WTC11 (cell line): Measurements from ENCODE around the gene TOX2. TPM values are rescaled to one million over a fixed set of nuclear protein-coding genes. Genes with fewer than 3 reads are reported as not detected.

ENCODE experiments used
- ATAC-seq: fragments of 200-7000 bp; cut with Tn5 transposase; 2 replicates; pipeline ENCODE4 v1.10.0; 2021; ENCODE audit warnings: mild to moderate bottlenecking, moderate library complexity
- CTCF ChIA-PET: fragments of 300-600 bp; sonication (Branson Sonifier 250); formaldehyde crosslinking; loops from one replicate; lab custom pipeline; 2021; ENCODE audit warnings: antibody characterized with exemption; lab: Charles Lee
- POLR2A ChIA-PET: fragments of 350-600 bp; sonication (Branson Sonifier 250); formaldehyde crosslinking; loops from one replicate; lab custom pipeline; 2021; ENCODE audit warnings: antibody characterized with exemption; lab: Charles Lee
- DNase-seq: peaks from one replicate; pipeline ENCODE4 v3.0.0; 2021; ENCODE audit warnings: low spot score
- H3K27ac Mint-ChIP-seq: 2 replicates; pipeline ENCODE4 v1.8.0; 2021; ENCODE audit warnings: mixed read lengths
- H3K27me3 Mint-ChIP-seq: 2 replicates; pipeline ENCODE4 v1.8.0; 2021; ENCODE audit warnings: low read depth, mild to moderate bottlenecking, moderate library complexity, mixed read lengths
- H3K36me3 Mint-ChIP-seq: 2 replicates; pipeline ENCODE4 v1.8.0; 2021; ENCODE audit warnings: mixed read lengths
- H3K4me1 Mint-ChIP-seq: 2 replicates; pipeline ENCODE4 v1.8.0; 2022; ENCODE audit warnings: mixed read lengths
- H3K4me3 Mint-ChIP-seq: 2 replicates; pipeline ENCODE4 v1.8.0; 2021; ENCODE audit warnings: mild to moderate bottlenecking, moderate library complexity, mixed read lengths
- H3K9me3 Mint-ChIP-seq: 2 replicates; pipeline ENCODE4 v1.8.0; 2021; ENCODE audit warnings: mixed read lengths
- CBFB ChIP-seq: sonication (generic); formaldehyde crosslinking; IDR thresholded peaks from 2 replicates; pipeline ENCODE4 v1.8.1; 2022; ENCODE audit warnings: mild to moderate bottlenecking, low read depth, missing genetic modification reagents
- CREB1 ChIP-seq: sonication (generic); formaldehyde crosslinking; IDR thresholded peaks from 2 replicates; pipeline ENCODE4 v1.8.0; 2023; ENCODE audit warnings: mild to moderate bottlenecking, missing genetic modification reagents
- ETV6 ChIP-seq: sonication (generic); formaldehyde crosslinking; IDR thresholded peaks from 2 replicates; pipeline ENCODE4 v1.8.1; 2022; ENCODE audit warnings: mild to moderate bottlenecking, missing genetic modification reagents
- FOXK1 ChIP-seq: sonication (generic); formaldehyde crosslinking; IDR thresholded peaks from 2 replicates; pipeline ENCODE4 v1.8.0; 2022; ENCODE audit warnings: mild to moderate bottlenecking, moderate library complexity, missing genetic modification reagents
- GTF2I ChIP-seq: fragments of 250-450 bp; sonication (Bioruptor Pico); conservative IDR thresholded peaks from 2 replicates; pipeline ENCODE4 v1.4.0; 2021; ENCODE audit warnings: mild to moderate bottlenecking
- JAZF1 ChIP-seq: fragments of 250-450 bp; sonication (Bioruptor Pico); IDR thresholded peaks from 2 replicates; pipeline ENCODE4 v1.9.0; 2021; ENCODE audit warnings: moderate library complexity, mild to moderate bottlenecking, inconsistent platforms
- PRDM15 ChIP-seq: sonication (generic); formaldehyde crosslinking; IDR thresholded peaks from 2 replicates; pipeline ENCODE4 v1.8.0; 2022; ENCODE audit warnings: missing genetic modification reagents
- PREB ChIP-seq: sonication (generic); formaldehyde crosslinking; IDR thresholded peaks from 2 replicates; pipeline ENCODE4 v1.8.1; 2022; ENCODE audit warnings: mild to moderate bottlenecking, missing genetic modification reagents, moderate library complexity, borderline replicate concordance
- TCF7 ChIP-seq: sonication (generic); formaldehyde crosslinking; IDR thresholded peaks from 2 replicates; pipeline ENCODE4 v1.8.0; 2022; ENCODE audit warnings: mild to moderate bottlenecking, low read depth, missing genetic modification reagents, moderate library complexity
- TEAD1 ChIP-seq: sonication (generic); formaldehyde crosslinking; IDR thresholded peaks from 2 replicates; pipeline ENCODE4 v1.8.0; 2022; ENCODE audit warnings: mild to moderate bottlenecking, missing genetic modification reagents
- USF1 ChIP-seq: sonication (generic); formaldehyde crosslinking; IDR thresholded peaks from 2 replicates; pipeline ENCODE4 v1.8.0; 2022; ENCODE audit warnings: mild to moderate bottlenecking, missing genetic modification reagents
- ZNF121 ChIP-seq: sonication (generic); formaldehyde crosslinking; IDR thresholded peaks from 2 replicates; pipeline ENCODE4 v1.8.0; 2023; ENCODE audit warnings: missing genetic modification reagents
- ZNF232 ChIP-seq: sonication (generic); formaldehyde crosslinking; IDR thresholded peaks from 2 replicates; pipeline ENCODE4 v1.8.0; 2022; ENCODE audit warnings: mild to moderate bottlenecking, missing genetic modification reagents
- ZNF263 ChIP-seq: sonication (generic); formaldehyde crosslinking; IDR thresholded peaks from 2 replicates; pipeline ENCODE4 v1.8.1; 2022; ENCODE audit warnings: low read depth, mild to moderate bottlenecking, moderate library complexity, missing genetic modification reagents
- ZNF423 ChIP-seq: fragments of 250-450 bp; sonication (Bioruptor Pico); IDR thresholded peaks from 2 replicates; pipeline ENCODE4 v2.1.2; 2022; ENCODE audit warnings: mild to moderate bottlenecking, moderate library complexity
- total RNA-seq: library from RNA; stranded (reverse); gene quantifications from 3 replicates; pipeline ENCODE4 v1.2.3, GENCODE V29; 2021
- TF ChIP-seq, protein P1 (sequence below): sonication (generic); formaldehyde crosslinking; IDR thresholded peaks from 2 replicates; pipeline ENCODE4 v1.8.0; 2023; ENCODE audit warnings: mild to moderate bottlenecking, missing genetic modification reagents
- TF ChIP-seq, protein P2 (sequence below): sonication (generic); formaldehyde crosslinking; IDR thresholded peaks from 2 replicates; pipeline ENCODE4 v1.8.1; 2022; ENCODE audit warnings: low read depth, mild to moderate bottlenecking, moderate library complexity, missing genetic modification reagents, borderline replicate concordance
- TF ChIP-seq, protein P3 (sequence below): fragments of 250-450 bp; sonication (Bioruptor Pico); IDR thresholded peaks from 2 replicates; pipeline ENCODE4 v1.8.0; 2021; ENCODE audit warnings: mild to moderate bottlenecking

TOX2 gene
- total RNA-seq, 1 experiment from 2014 or later, result 3.4 TPM

- POLR2A ChIA-PET, result interaction anchor here (1.0 kb wide), 1 partner anchor 10 kb away, joined by 4 read pairs; no protein-coding TSS in a partner anchor
- H3K27me3 Mint-ChIP-seq, result no peaks in the 10 kb centered on the region; the same call in 1 of the 2 replicates
- H3K36me3 Mint-ChIP-seq, result no peaks in the 10 kb centered on the region
- TF ChIP-seq TEAD1, result no peak
- TF ChIP-seq PREB (CRISPR knock-in tag), result no peak
- TF ChIP-seq CBFB, result no peak
- TF ChIP-seq ZNF423, result no peak
- peaks cover 11% of the 10 kb centered on the region for H3K4me1 Mint-ChIP-seq
- no peaks in the 10 kb centered on the region for H3K9me3 Mint-ChIP-seq
- no peak overlapping the region for H3K27ac Mint-ChIP-seq
- no peak overlapping the region for H3K4me3 Mint-ChIP-seq
- DNase-seq, result no peak
- no peak for ATAC-seq
- CTCF ChIA-PET, result interaction anchor here (1.2 kb wide), 1 partner anchor 10 kb away, joined by 3 read pairs; no protein-coding TSS in a partner anchor
These were observed 22.2 kb downstream of the TOX2 start for GRCh38 chr20:43936805-43937204.

DNA sequence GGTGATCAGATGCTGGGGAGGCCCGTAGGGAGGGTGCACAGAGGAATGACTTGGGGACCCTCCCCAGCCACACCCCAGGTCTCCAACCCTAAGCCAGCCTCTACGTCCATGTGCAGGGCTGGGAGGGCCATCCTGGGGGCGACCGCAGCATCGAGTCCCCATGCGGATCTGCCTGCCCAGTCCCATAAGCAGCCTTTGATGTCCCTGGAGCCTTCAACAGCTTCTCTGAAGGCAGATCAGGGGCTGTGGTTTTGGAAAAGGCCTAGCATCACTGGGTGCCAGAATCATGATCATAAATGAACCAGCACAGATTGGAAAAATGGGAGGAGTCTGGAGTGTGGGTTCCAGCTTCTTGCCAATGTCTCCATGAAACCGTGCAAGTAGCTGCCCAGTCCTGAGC lies 22.9 kb downstream of the TOX2 start:
- CTCF ChIA-PET, result no interaction called here
- DNase-seq (no peak), ATAC-seq (no peak)
- no peak overlapping the region for H3K27ac Mint-ChIP-seq
- no peaks in the 10 kb centered on the region; the same call in 1 of the 2 replicates for H3K27me3 Mint-ChIP-seq
- H3K9me3 Mint-ChIP-seq, result no peaks in the 10 kb centered on the region
- TF ChIP-seq, protein P1, sequence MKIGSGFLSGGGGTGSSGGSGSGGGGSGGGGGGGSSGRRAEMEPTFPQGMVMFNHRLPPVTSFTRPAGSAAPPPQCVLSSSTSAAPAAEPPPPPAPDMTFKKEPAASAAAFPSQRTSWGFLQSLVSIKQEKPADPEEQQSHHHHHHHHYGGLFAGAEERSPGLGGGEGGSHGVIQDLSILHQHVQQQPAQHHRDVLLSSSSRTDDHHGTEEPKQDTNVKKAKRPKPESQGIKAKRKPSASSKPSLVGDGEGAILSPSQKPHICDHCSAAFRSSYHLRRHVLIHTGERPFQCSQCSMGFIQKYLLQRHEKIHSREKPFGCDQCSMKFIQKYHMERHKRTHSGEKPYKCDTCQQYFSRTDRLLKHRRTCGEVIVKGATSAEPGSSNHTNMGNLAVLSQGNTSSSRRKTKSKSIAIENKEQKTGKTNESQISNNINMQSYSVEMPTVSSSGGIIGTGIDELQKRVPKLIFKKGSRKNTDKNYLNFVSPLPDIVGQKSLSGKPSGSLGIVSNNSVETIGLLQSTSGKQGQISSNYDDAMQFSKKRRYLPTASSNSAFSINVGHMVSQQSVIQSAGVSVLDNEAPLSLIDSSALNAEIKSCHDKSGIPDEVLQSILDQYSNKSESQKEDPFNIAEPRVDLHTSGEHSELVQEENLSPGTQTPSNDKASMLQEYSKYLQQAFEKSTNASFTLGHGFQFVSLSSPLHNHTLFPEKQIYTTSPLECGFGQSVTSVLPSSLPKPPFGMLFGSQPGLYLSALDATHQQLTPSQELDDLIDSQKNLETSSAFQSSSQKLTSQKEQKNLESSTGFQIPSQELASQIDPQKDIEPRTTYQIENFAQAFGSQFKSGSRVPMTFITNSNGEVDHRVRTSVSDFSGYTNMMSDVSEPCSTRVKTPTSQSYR (CRISPR knock-in tag), result no peak
- TF ChIP-seq, protein P2, sequence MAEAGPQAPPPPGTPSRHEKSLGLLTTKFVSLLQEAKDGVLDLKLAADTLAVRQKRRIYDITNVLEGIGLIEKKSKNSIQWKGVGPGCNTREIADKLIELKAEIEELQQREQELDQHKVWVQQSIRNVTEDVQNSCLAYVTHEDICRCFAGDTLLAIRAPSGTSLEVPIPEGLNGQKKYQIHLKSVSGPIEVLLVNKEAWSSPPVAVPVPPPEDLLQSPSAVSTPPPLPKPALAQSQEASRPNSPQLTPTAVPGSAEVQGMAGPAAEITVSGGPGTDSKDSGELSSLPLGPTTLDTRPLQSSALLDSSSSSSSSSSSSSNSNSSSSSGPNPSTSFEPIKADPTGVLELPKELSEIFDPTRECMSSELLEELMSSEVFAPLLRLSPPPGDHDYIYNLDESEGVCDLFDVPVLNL (CRISPR knock-in tag), result no peak
- TF ChIP-seq ZNF423 (no peak), USF1 (CRISPR knock-in tag) (no peak), ETV6 (CRISPR knock-in tag) (no peak), JAZF1 (CRISPR knock-in tag) (no peak), ZNF263 (CRISPR knock-in tag) (no peak), ZNF232 (CRISPR knock-in tag) (no peak)
- POLR2A ChIA-PET, result interaction anchor here (1.0 kb wide), 1 partner anchor 11 kb away, joined by 4 read pairs; no protein-coding TSS in a partner anchor
- no peaks in the 10 kb centered on the region for H3K36me3 Mint-ChIP-seq
- peaks cover 17% of the 10 kb centered on the region for H3K4me1 Mint-ChIP-seq
- no peak overlapping the region for H3K4me3 Mint-ChIP-seq

GRCh38 chr20:43938017-43938655 lies 23.5 kb downstream of the TOX2 start:
- ChIA-PET POLR2A (no interaction called here), CTCF (interaction anchor here (0.6 kb wide), 1 partner anchor 24 kb away, joined by 3 read pairs; no protein-coding TSS in a partner anchor)
- peaks cover 23% of the 10 kb centered on the region for H3K4me1 Mint-ChIP-seq
- no peaks in the 10 kb centered on the region for H3K9me3 Mint-ChIP-seq
- ATAC-seq, result no peak
- no peaks in the 10 kb centered on the region; the same call in 1 of the 2 replicates for H3K27me3 Mint-ChIP-seq
- no peak overlapping the region for H3K27ac Mint-ChIP-seq
- no peak for DNase-seq
- H3K36me3 Mint-ChIP-seq, result no peaks in the 10 kb centered on the region
- no peak overlapping the region for H3K4me3 Mint-ChIP-seq
- no peak for TF ChIP-seq GTF2I (CRISPR knock-in tag)
- no peak for TF ChIP-seq FOXK1 (CRISPR knock-in tag)
- no peak for TF ChIP-seq ZNF121 (CRISPR knock-in tag)
- TF ChIP-seq ZNF232 (CRISPR knock-in tag), result no peak
- TF ChIP-seq TCF7 (CRISPR knock-in tag), result no peak
- TF ChIP-seq PRDM15 (CRISPR knock-in tag), result no peak
- TF ChIP-seq, protein P3, sequence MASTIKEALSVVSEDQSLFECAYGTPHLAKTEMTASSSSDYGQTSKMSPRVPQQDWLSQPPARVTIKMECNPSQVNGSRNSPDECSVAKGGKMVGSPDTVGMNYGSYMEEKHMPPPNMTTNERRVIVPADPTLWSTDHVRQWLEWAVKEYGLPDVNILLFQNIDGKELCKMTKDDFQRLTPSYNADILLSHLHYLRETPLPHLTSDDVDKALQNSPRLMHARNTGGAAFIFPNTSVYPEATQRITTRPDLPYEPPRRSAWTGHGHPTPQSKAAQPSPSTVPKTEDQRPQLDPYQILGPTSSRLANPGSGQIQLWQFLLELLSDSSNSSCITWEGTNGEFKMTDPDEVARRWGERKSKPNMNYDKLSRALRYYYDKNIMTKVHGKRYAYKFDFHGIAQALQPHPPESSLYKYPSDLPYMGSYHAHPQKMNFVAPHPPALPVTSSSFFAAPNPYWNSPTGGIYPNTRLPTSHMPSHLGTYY (CRISPR knock-in tag), result no peak
- no peak for TF ChIP-seq PREB (CRISPR knock-in tag)
- no peak for TF ChIP-seq CREB1
